Measurements from ENCODE around the gene JKAMP.

Gene JKAMP

GRCh38 chr14:59538936-59539335 lies 54.6 kb downstream of the JKAMP start:
- DNase-seq (ENCODE audit: extremely low read depth in 1 of 2, low read depth in 1 of 2), result no peak

DNA sequence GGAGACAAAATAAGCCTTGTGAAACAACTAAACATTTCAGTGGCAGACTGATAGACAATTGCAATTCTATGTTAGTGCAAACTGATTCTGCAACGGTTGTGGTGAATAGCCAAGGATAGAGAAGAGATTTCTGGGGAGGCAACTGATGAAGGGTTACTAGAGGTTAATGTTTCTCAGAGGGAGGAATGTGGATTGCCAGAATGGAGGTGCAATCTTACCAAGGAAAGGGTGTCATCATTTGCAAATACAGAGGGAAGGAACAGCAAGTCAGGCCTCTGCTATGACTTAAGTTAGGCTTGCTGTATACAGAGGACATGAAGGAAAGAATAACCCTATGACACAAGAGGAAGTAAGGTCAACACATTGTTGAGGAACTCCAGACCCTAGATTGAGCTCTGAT lies 56.5 kb downstream of the JKAMP start:
- no peak for DNase-seq (ENCODE audit: extremely low read depth in 1 of 2, low read depth in 1 of 2)

- no peak for DNase-seq (ENCODE audit: extremely low read depth in 1 of 2, low read depth in 1 of 2)
These were observed 57.4 kb downstream of the JKAMP start for GRCh38 chr14:59541731-59542130.

- no peak for DNase-seq (ENCODE audit: extremely low read depth in 1 of 2, low read depth in 1 of 2)
These were observed 59.6 kb downstream of the JKAMP start for GRCh38 chr14:59543873-59544272.

GRCh38 chr14:59547310-59547709 lies 63.0 kb downstream of the JKAMP start:
- no peak for DNase-seq (ENCODE audit: extremely low read depth in 1 of 2, low read depth in 1 of 2)
